Heart left ventricle (tissue), 16 donors: ENCODE measurements around the gene SCAMP1. TPM values are rescaled to one million over a fixed set of nuclear protein-coding genes. Genes with fewer than 3 reads are reported as not detected.

ENCODE experiments used
- ATAC-seq, 4 donors: fragments of 200-7000 bp; cut with Tn5 transposase; one replicate each; pipeline ENCODE4 v1.9.1; 2020 to 2022; ENCODE audit warnings: moderate library complexity in 4 of 4, mild to moderate bottlenecking in 3 of 4, moderate number of reproducible peaks in 1 of 4
- DNase-seq, 5 donors: peaks; one replicate each; pipeline ENCODE4 v3.0.0-alpha.2; 2020
- H3K27ac ChIP-seq, 12 donors: fragments of 200-600 bp; sonication (generic) in 4 of 12; one replicate each; pipeline versions ENCODE4 v1.5.0 to v1.8.0; 2016 to 2022; ENCODE audit warnings: mild to moderate bottlenecking in 2 of 12
- H3K27me3 ChIP-seq, 9 donors: fragments of 200-600 bp; sonication (generic) in 2 of 9; one replicate each; pipeline versions ENCODE4 v1.5.1 to v1.8.0; 2016 to 2022; ENCODE audit warnings: mild to moderate bottlenecking in 3 of 9
- H3K36me3 ChIP-seq, 9 donors: fragments of 200-600 bp; sonication (generic) in 2 of 9; one replicate each; pipeline versions ENCODE4 v1.5.0 to v1.8.0; 2018 to 2022; ENCODE audit warnings: mild to moderate bottlenecking in 2 of 9
- H3K4me1 ChIP-seq, 12 donors: fragments of 200-600 bp; sonication (generic) in 4 of 12; one replicate each; pipeline versions ENCODE4 v1.5.0 to v1.8.0; 2016 to 2022; ENCODE audit warnings: mild to moderate bottlenecking in 3 of 12
- H3K4me3 ChIP-seq, 12 donors: fragments of 200-600 bp; sonication (generic) in 4 of 12; one replicate each; pipeline versions ENCODE4 v1.5.0 to v1.8.0; 2017 to 2022; ENCODE audit warnings: mild to moderate bottlenecking in 9 of 12, moderate library complexity in 4 of 12
- H3K9me3 ChIP-seq, 12 donors: fragments of 200-600 bp; sonication (generic) in 4 of 12; one replicate each; pipeline versions ENCODE4 v1.5.0 to v1.8.0; 2016 to 2022; ENCODE audit warnings: mild to moderate bottlenecking in 1 of 12
- POLR2A ChIP-seq, 2 donors: fragments of 450-650 bp; IDR thresholded peaks; one replicate each; pipeline ENCODE4 v1.6.1; 2017; ENCODE audit warnings: antibody characterized with exemption in 2 of 2, mild to moderate bottlenecking in 2 of 2, moderate library complexity in 2 of 2
- WGBS, 4 donors: extraction: QIAGEN DNeasy Blood & Tissue Kit in 2 of 4; methylation state at CpG; one replicate each; pipeline versions ENCODE4 v1.1.5 to v1.1.7; 2013 to 2018; 5-methylcytosine and 5-hydroxymethylcytosine counted together
- intact Hi-C, 10 donors: fragments of 100-400 bp; cut with DNase I; formaldehyde crosslinking; loops; one replicate each; pipeline versions ENCODE4 v1.11.1 to v1.14.2; 2022
- polyA plus RNA-seq, 2 donors: library from polyadenylated mRNA; stranded (reverse); fragments of 200-250 nt; gene quantifications; one replicate each; pipeline ENCODE4 v1.2.3, GENCODE V29; 2013
- total RNA-seq, 9 donors: library from RNA; depleted of rRNA in 2 of 9; stranded (reverse); fragments of >200 nt in 2 of 9; fragmentation: NEBNext Ultra II Directional in 3 of 9; extraction: Animal tissue kit (Norgen Biotek cat#: 25700) in 3 of 9; gene quantifications; one replicate each; pipeline versions ENCODE4 v1.1.0 to v1.2.4, GENCODE V29; 2016 to 2023
- TF ChIP-seq, protein P1 (sequence below), 12 donors: fragments of 200-600 bp; sonication (generic) in 4 of 12; IDR thresholded peaks; one replicate each; pipeline versions ENCODE4 v1.5.0 to v1.8.0; 2018 to 2022; ENCODE audit warnings: antibody characterized with exemption in 12 of 12, mild to moderate bottlenecking in 5 of 12
- donor health status: ischemic (EF 13 %, LVEDD 7.1; RV severe dilation, severe dysfunction).
- donor health status: healthy with polysubstance abuse.
- donor health status: DM: no; HTN: yes; CAD: no.
- donor health status: DM: no; HTN: no; CAD: no.
- donor health status: ischemic (EF 25% LVEDD 6.9; RV normal size, moderate dysfunction).
- donor health status: ischemic (EF 25% LVEDD 5.7; RV mildly dilated, moderate dysfunction).
- donor health status: healthy.
- donor health status: DM: yes; HTN: yes; CAD: no.
- donor health status: ischemic (EF 35%, LVEDD 5.7; RV mildly dilated, moderate dysfunction).
- donor health status: nonischemic (EF 11% LVEDD 7.7; RV severe dilation, severe dysfunction).
- donor health status: DM: yes; HTN: yes; CAD: no.
- donor health status: PGD.
- donor health status: ischemic (EF 29% LVEDD 5.4; RV normal size, mild dysfunction).
- donor health status: nonischemic (EF 23%, LVEDD 6.1; RV moderate dilation, normal function).

The SCAMP1 gene
- total and polyA plus RNA-seq, 11 donors: 6.9 to 40.6 (median 33.7) TPM

DNA sequence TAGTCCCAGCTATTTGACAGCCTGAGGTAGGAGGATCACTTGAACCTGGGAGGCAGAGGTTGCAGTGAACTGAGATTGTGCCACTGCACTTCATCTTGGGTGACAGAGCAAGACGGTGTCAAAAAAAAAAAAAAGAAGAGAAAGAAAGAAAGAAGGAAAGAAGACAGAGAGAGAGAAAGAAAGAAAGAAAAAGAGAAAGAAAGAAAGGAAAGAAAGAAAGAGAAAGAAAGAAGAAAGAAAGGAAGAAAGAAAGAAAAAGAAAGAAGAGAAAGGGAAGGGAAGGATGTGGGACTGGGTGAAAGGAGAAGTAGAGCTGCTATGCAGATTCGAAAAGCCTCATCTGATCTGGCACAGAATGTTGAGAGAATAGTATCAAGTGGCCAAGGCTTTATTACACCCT is 23.7 kb upstream of the SCAMP1 start:
- Histone ChIP-seq H3K4me3 (no peak overlapping the region), H3K27me3 (no peaks in the 10 kb centered on the region), H3K4me1 (peaks cover 0 to 13% (median 0%) of the 10 kb centered on the region in 12 donors), H3K27ac (no peak overlapping the region), H3K36me3 (no peaks in the 10 kb centered on the region), H3K9me3 (peaks cover 0 to 18% (median 6%) of the 10 kb centered on the region in 12 donors)
- intact Hi-C loops: no loop called here
- ATAC-seq: no peak
- no peak for DNase-seq
- 89 to 95% (median 93%) methylated on average over 2 of the region's 2 CpGs for WGBS, 4 donors
- TF ChIP-seq, protein P1, sequence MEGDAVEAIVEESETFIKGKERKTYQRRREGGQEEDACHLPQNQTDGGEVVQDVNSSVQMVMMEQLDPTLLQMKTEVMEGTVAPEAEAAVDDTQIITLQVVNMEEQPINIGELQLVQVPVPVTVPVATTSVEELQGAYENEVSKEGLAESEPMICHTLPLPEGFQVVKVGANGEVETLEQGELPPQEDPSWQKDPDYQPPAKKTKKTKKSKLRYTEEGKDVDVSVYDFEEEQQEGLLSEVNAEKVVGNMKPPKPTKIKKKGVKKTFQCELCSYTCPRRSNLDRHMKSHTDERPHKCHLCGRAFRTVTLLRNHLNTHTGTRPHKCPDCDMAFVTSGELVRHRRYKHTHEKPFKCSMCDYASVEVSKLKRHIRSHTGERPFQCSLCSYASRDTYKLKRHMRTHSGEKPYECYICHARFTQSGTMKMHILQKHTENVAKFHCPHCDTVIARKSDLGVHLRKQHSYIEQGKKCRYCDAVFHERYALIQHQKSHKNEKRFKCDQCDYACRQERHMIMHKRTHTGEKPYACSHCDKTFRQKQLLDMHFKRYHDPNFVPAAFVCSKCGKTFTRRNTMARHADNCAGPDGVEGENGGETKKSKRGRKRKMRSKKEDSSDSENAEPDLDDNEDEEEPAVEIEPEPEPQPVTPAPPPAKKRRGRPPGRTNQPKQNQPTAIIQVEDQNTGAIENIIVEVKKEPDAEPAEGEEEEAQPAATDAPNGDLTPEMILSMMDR (IDR thresholded peaks at IDR 0.05): no peak
- no peak for TF ChIP-seq POLR2A (IDR thresholded peaks at IDR 0.05)

DNA sequence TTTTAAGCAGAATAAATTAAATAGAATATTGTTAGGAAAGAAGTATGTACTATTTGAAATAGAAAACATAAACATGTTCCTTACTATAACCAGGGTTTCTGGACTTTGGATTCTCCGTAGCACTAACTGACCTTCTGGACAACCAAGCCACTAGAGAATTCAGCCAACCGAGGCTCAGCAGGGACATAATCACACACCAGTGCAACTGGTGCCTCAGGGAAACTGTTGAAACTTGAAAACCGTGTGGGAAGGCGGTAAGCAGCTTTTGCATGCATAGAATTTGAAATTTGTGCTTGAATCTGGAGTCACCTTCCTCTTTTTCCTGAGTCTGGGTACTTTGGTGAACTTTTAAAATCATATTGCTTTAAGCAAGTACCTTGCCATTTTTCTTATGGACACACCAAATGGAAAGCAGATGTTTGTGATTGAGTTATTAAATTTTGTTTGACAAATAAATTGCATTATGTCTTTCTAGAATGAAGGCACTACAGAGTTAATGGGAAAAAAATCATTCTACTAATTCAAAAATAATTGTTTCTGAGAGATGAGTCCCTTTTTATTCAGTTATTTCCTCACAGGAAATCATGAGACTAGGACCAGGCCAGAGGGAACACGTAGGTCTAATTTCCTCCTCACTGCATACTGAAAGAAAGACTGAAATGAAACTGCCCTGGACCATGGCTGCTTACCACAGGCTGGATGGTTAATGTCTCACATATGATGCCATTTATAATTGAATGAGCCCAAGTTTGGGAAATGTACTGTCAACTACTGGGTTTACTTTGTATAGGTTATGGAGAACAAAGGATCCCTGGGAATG is 20.6 kb upstream of the SCAMP1 start:
- Histone ChIP-seq H3K4me1 (peaks cover 0 to 13% (median 0%) of the 10 kb centered on the region in 12 donors), H3K36me3 (no peaks in the 10 kb centered on the region), H3K4me3 (no peak overlapping the region), H3K9me3 (peaks cover 0 to 18% (median 6%) of the 10 kb centered on the region in 12 donors), H3K27ac (peak overlapping the region in 3 of 12 donors; percentile 4 to 66 (median 10)), H3K27me3 (no peaks in the 10 kb centered on the region)
- TF ChIP-seq POLR2A (IDR thresholded peaks at IDR 0.05): no peak
- TF ChIP-seq, protein P1 (IDR thresholded peaks at IDR 0.05): no peak
- 77 to 81% (median 79%) methylated on average over 5 of the region's 5 CpGs for WGBS, 4 donors
- intact Hi-C loops: no loop called here
- no peak for DNase-seq
- ATAC-seq: peak in 1 of 4 donors; percentile 72

DNA sequence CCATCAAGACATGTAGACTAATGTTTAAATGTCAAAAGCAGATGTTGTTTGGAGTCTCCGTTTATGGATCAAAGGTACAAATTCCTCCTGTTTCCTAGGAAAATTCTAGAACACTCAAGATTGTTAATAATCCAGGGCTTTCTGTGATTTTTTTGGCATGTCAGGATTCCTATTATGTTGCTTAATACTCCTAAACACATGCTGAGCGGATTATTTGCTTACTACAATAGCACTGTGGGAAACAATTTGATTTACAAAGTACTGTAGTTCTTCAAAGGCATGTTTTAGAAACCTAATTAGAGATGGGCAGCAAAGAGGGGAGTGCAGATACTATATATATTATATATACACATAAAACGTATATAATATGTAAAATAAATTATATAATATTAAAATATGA is 19.0 kb upstream of the SCAMP1 start:
- Histone ChIP-seq H3K4me3 (no peak overlapping the region), H3K4me1 (peaks cover 0 to 13% (median 3%) of the 10 kb centered on the region in 12 donors), H3K36me3 (no peaks in the 10 kb centered on the region), H3K27ac (no peak overlapping the region), H3K27me3 (no peaks in the 10 kb centered on the region), H3K9me3 (peaks cover 0 to 18% (median 6%) of the 10 kb centered on the region in 12 donors)
- WGBS, 4 donors: 54 to 64% (median 60%) methylated on average over 3 of the region's 3 CpGs
- DNase-seq: no peak
- no peak for TF ChIP-seq POLR2A (IDR thresholded peaks at IDR 0.05)
- TF ChIP-seq, protein P1 (IDR thresholded peaks at IDR 0.05): no peak
- no peak for ATAC-seq
- intact Hi-C loops: no loop called here

DNA sequence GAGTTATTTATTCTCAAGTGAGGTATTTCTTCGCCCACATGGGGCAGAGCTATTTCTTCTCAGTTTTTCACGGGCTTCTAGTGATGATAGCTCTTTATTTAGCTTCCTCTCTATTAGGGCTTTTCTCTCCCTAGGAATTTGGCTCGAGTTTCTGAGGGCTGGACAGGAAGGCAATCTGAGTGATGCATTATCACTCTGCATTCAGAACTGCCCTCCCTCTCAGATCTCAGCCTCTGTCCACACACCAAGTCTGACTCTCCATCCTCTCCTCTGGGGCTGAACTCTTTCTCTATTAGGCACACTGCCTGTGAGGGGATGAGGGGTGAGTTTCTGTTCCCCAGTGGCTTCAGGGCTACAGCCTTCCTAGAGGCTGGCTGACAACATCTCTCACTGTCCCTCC is 14.9 kb upstream of the SCAMP1 start:
- Histone ChIP-seq H3K4me1 (peaks cover 0 to 9% (median 0%) of the 10 kb centered on the region in 12 donors), H3K27ac (no peak overlapping the region), H3K4me3 (no peak overlapping the region), H3K9me3 (no peaks in the 10 kb centered on the region), H3K27me3 (no peaks in the 10 kb centered on the region), H3K36me3 (no peaks in the 10 kb centered on the region)
- 6 to 8% (median 7%) methylated on average over 3 of the region's 3 CpGs for WGBS, 4 donors
- DNase-seq (peak in 1 of 5 donors; percentile 22), ATAC-seq (peak; percentile 60 to 77 (median 68))
- TF ChIP-seq POLR2A (IDR thresholded peaks at IDR 0.05): no peak
- TF ChIP-seq, protein P1 (IDR thresholded peaks at IDR 0.05): no peak
- intact Hi-C loops: no loop called here
